Esophagus muscularis mucosa (tissue), 4 donors: Measurements from ENCODE around the gene NADSYN1. TPM values are rescaled to one million over a fixed set of nuclear protein-coding genes. Genes with fewer than 3 reads are reported as not detected.

Experiments used
- DNase-seq: peaks from one replicate; pipeline ENCODE4 v3.0.0-alpha.2; 2017; ENCODE audit errors: extremely low spot score
- H3K27ac ChIP-seq, 4 donors: fragments of 200-600 bp; sonication (generic); replicated peaks in 1 of 4; 1 replicate in 3 of 4; 2 replicates in 1 of 4; pipeline ENCODE4 v1.5.1; 2016 to 2019; ENCODE audit warnings: mild to moderate bottlenecking in 1 of 4
- H3K27me3 ChIP-seq, 4 donors: fragments of 200-600 bp; sonication (generic); one replicate each; pipeline versions ENCODE4 v1.5.1 to v1.6.0; 2016 to 2019
- H3K36me3 ChIP-seq, 4 donors: fragments of 200-600 bp; sonication (generic); one replicate each; pipeline ENCODE4 v1.5.1; 2016 to 2019
- H3K4me1 ChIP-seq, 4 donors: fragments of 200-600 bp; sonication (generic); one replicate each; pipeline ENCODE4 v1.5.1; 2016 to 2019
- H3K4me3 ChIP-seq, 4 donors: fragments of 200-600 bp; sonication (generic); 1 replicate in 2 of 4; 2 replicates in 2 of 4; pipeline ENCODE4 v1.5.1; 2016 to 2019; ENCODE audit warnings: mild to moderate bottlenecking in 4 of 4, moderate library complexity in 1 of 4
- H3K9me3 ChIP-seq, 4 donors: fragments of 200-600 bp; sonication (generic); 1 replicate in 3 of 4; 2 replicates in 1 of 4; pipeline ENCODE4 v1.5.1; 2016 to 2019
- CTCF ChIP-seq, 3 experiments: fragments of 200-600 bp in 2 of 3; fragments of 450-650 bp in 1 of 3; sonication (generic) in 2 of 3; IDR thresholded peaks; one replicate each; pipeline ENCODE4 v1.5.1; 2017 to 2019; ENCODE audit warnings: antibody characterized with exemption in 3 of 3, mild to moderate bottlenecking in 2 of 3, moderate library complexity in 1 of 3
- EP300 ChIP-seq: sonication (generic); formaldehyde crosslinking; IDR thresholded peaks from one replicate; pipeline ENCODE4 v1.6.1; 2017; ENCODE audit warnings: antibody characterized with exemption
- POLR2A ChIP-seq: fragments of 450-650 bp; IDR thresholded peaks from one replicate; pipeline ENCODE4 v1.6.1; 2017; ENCODE audit warnings: antibody characterized with exemption, moderate library complexity, mild to moderate bottlenecking, low read depth
- POLR2AphosphoS5 ChIP-seq, 2 donors: sonication (generic); formaldehyde crosslinking; IDR thresholded peaks; one replicate each; pipeline ENCODE4 v1.6.1; 2017; ENCODE audit warnings: antibody characterized with exemption in 2 of 2
- WGBS: methylation state at CpG from one replicate; pipeline ENCODE4 v1.1.5; 2018; 5-methylcytosine and 5-hydroxymethylcytosine counted together
- intact Hi-C: fragments of 100-400 bp; cut with DNase I; formaldehyde crosslinking; loops from one replicate; pipeline ENCODE4 v1.15.1; 2023
- total RNA-seq, 4 donors: library from RNA; depleted of rRNA; stranded (reverse); fragments of >200 nt; gene quantifications; one replicate each; pipeline versions ENCODE4 v1.1.0 to v1.2.1, GENCODE V29; 2016

Gene NADSYN1
- total RNA-seq, 4 donors from 2014 or later: 38.4 to 44.4 (median 42.2) TPM

- no peak for DNase-seq
- Histone ChIP-seq H3K36me3 (peaks cover 35 to 82% (median 57%) of the 10 kb centered on the region in 4 donors), H3K4me3 (no peak overlapping the region), H3K27ac (no peak overlapping the region), H3K9me3 (peaks cover 0 to 13% (median 7%) of the 10 kb centered on the region in 4 donors), H3K27me3 (no peaks in the 10 kb centered on the region), H3K4me1 (peaks cover 0 to 5% (median 0%) of the 10 kb centered on the region in 4 donors)
- WGBS: 95% methylated on average over 13 of the region's 15 CpGs
- intact Hi-C loops: no loop called here
- TF ChIP-seq EP300 (no peak), POLR2AphosphoS5 (IDR thresholded peaks at IDR 0.05) (no peak), CTCF (IDR thresholded peaks at IDR 0.05) (no peak), POLR2A (no peak)
These were observed 50.0 kb downstream of the NADSYN1 start for GRCh38 chr11:71502871-71503435.

GRCh38 chr11:71504531-71504930 lies 51.5 kb downstream of the NADSYN1 start:
- Histone ChIP-seq H3K27me3 (no peaks in the 10 kb centered on the region), H3K9me3 (peaks cover 0 to 21% (median 19%) of the 10 kb centered on the region in 4 donors), H3K36me3 (peaks cover 20 to 66% (median 42%) of the 10 kb centered on the region in 4 donors), H3K27ac (no peak overlapping the region), H3K4me1 (peaks cover 0 to 5% (median 0%) of the 10 kb centered on the region in 4 donors), H3K4me3 (no peak overlapping the region)
- no peak for TF ChIP-seq EP300
- TF ChIP-seq POLR2A: no peak
- no peak for TF ChIP-seq POLR2AphosphoS5 (IDR thresholded peaks at IDR 0.05)
- no peak for TF ChIP-seq CTCF (IDR thresholded peaks at IDR 0.05)
- no peak for DNase-seq
- WGBS: 70% methylated on average over 10 of the region's 10 CpGs
- intact Hi-C loops: no loop called here

- Histone ChIP-seq H3K27me3 (no peaks in the 10 kb centered on the region), H3K4me3 (no peak overlapping the region), H3K36me3 (peaks cover 16 to 62% (median 37%) of the 10 kb centered on the region in 4 donors), H3K9me3 (peaks cover 0 to 26% (median 23%) of the 10 kb centered on the region in 4 donors), H3K27ac (no peak overlapping the region), H3K4me1 (peaks cover 0 to 5% (median 0%) of the 10 kb centered on the region in 4 donors)
- no peak for DNase-seq
- 73% methylated on average over 2 of the region's 2 CpGs for WGBS
- TF ChIP-seq POLR2AphosphoS5 (IDR thresholded peaks at IDR 0.05): no peak
- no peak for TF ChIP-seq EP300
- TF ChIP-seq POLR2A: no peak
- no peak for TF ChIP-seq CTCF (IDR thresholded peaks at IDR 0.05)
- intact Hi-C loops: no loop called here
These were observed 52.0 kb downstream of the NADSYN1 start for GRCh38 chr11:71505001-71505400.

- no peak for DNase-seq
- Histone ChIP-seq H3K27ac (no peak overlapping the region), H3K4me3 (no peak overlapping the region), H3K9me3 (peaks cover 0 to 34% (median 31%) of the 10 kb centered on the region in 4 donors), H3K27me3 (no peaks in the 10 kb centered on the region), H3K4me1 (peaks cover 0 to 5% (median 0%) of the 10 kb centered on the region in 4 donors), H3K36me3 (peaks cover 11 to 54% (median 29%) of the 10 kb centered on the region in 4 donors)
- WGBS: 93% methylated on average over 9 of the region's 9 CpGs
- no peak for TF ChIP-seq POLR2A
- no peak for TF ChIP-seq POLR2AphosphoS5 (IDR thresholded peaks at IDR 0.05)
- TF ChIP-seq CTCF (IDR thresholded peaks at IDR 0.05): no peak
- no peak for TF ChIP-seq EP300
- intact Hi-C loops: no loop called here
These were observed 52.8 kb downstream of the NADSYN1 start for GRCh38 chr11:71505781-71506180.
